Measurements from ENCODE around the gene PNLIPRP3.
A peak's percentile ranks its signal among the peaks of the same experiment; 100 is the strongest.

Gene PNLIPRP3

GRCh38 chr10:116464257-116464656, 36.6 kb downstream of the PNLIPRP3 start:
- Histone ChIP-seq H3K36me3 (ENCODE audit: control insufficient read depth in 4 of 4, insufficient read depth in 4 of 4, low read length in 3 of 4) (no peaks in the 10 kb centered on the region), H3K9me3 (ENCODE audit: control extremely low read depth in 1 of 5, control insufficient read depth in 4 of 5, insufficient read depth in 2 of 5, low read depth in 1 of 5, low read length in 4 of 5) (no peaks in the 10 kb centered on the region), H3K4me1 (ENCODE audit: control extremely low read depth in 1 of 4, control insufficient read depth in 4 of 4, insufficient read depth in 4 of 4, low read length in 3 of 4) (peaks cover 3 to 11% (median 7%) of the 10 kb centered on the region in 4 experiments), H3K4me3 (ENCODE audit: control insufficient read depth in 1 of 7, extremely low read depth in 1 of 7, insufficient read depth in 4 of 7, low read depth in 2 of 7, low read length in 6 of 7) (no peak overlapping the region), H3K27ac (ENCODE audit: insufficient read depth in 1 of 2, low read depth in 1 of 2, low read length in 2 of 2, poor library complexity in 1 of 2, severe bottlenecking in 2 of 2) (no peak overlapping the region), H3K27me3 (replicated peaks in 2 of 5; ENCODE audit: control insufficient read depth in 4 of 5, insufficient read depth in 5 of 5, low read length in 4 of 5) (no peaks in the 10 kb centered on the region)
- WGBS (ENCODE audit: insufficient coverage): 52% methylated on average over 2 of the region's 2 CpGs
- ChIA-PET CTCF (interaction anchor here (0.9 kb wide), 1 partner anchor 26 kb away, joined by 3 read pairs; no protein-coding TSS in a partner anchor), POLR2A (no interaction called here)
- no peak for DNase-seq

GRCh38 chr10:116465546-116465945, 37.9 kb downstream of the PNLIPRP3 start:
- H3K27me3 ChIP-seq (replicated peaks in 2 of 5; ENCODE audit: control insufficient read depth in 4 of 5, insufficient read depth in 5 of 5, low read length in 4 of 5): no peaks in the 10 kb centered on the region
- 4% methylated on average over 3 of the region's 3 CpGs for WGBS (ENCODE audit: insufficient coverage)
- H3K4me1 ChIP-seq (ENCODE audit: control extremely low read depth in 1 of 4, control insufficient read depth in 4 of 4, insufficient read depth in 4 of 4, low read length in 3 of 4): peaks cover 3 to 11% (median 7%) of the 10 kb centered on the region in 4 experiments
- no peaks in the 10 kb centered on the region for H3K9me3 ChIP-seq (ENCODE audit: control extremely low read depth in 1 of 5, control insufficient read depth in 4 of 5, insufficient read depth in 2 of 5, low read depth in 1 of 5, low read length in 4 of 5)
- POLR2A ChIA-PET: interaction anchor here (0.6 to 0.7 kb wide), 2 partner anchors 761 to 1911 kb away, joined by 4 to 5 read pairs; no protein-coding TSS in a partner anchor
- CTCF ChIA-PET: interaction anchor here (1.0 to 2.0 kb wide), 2 partner anchors 19 to 24 kb away, joined by 3 to 6 read pairs; no protein-coding TSS in a partner anchor
- no peak overlapping the region for H3K27ac ChIP-seq (ENCODE audit: insufficient read depth in 1 of 2, low read depth in 1 of 2, low read length in 2 of 2, poor library complexity in 1 of 2, severe bottlenecking in 2 of 2)
- no peaks in the 10 kb centered on the region for H3K36me3 ChIP-seq (ENCODE audit: control insufficient read depth in 4 of 4, insufficient read depth in 4 of 4, low read length in 3 of 4)
- peak overlapping the region in 1 of 7 experiments; percentile 19 for H3K4me3 ChIP-seq (ENCODE audit: control insufficient read depth in 1 of 7, extremely low read depth in 1 of 7, insufficient read depth in 4 of 7, low read depth in 2 of 7, low read length in 6 of 7)
- DNase-seq: peak; percentile 62 to 93 (median 88)

- Histone ChIP-seq H3K4me3 (ENCODE audit: control insufficient read depth in 1 of 7, extremely low read depth in 1 of 7, insufficient read depth in 4 of 7, low read depth in 2 of 7, low read length in 6 of 7) (no peak overlapping the region), H3K4me1 (ENCODE audit: control extremely low read depth in 1 of 4, control insufficient read depth in 4 of 4, insufficient read depth in 4 of 4, low read length in 3 of 4) (peaks cover 3 to 11% (median 7%) of the 10 kb centered on the region in 4 experiments), H3K36me3 (ENCODE audit: control insufficient read depth in 4 of 4, insufficient read depth in 4 of 4, low read length in 3 of 4) (no peaks in the 10 kb centered on the region), H3K27me3 (replicated peaks in 2 of 5; ENCODE audit: control insufficient read depth in 4 of 5, insufficient read depth in 5 of 5, low read length in 4 of 5) (no peaks in the 10 kb centered on the region), H3K9me3 (ENCODE audit: control extremely low read depth in 1 of 5, control insufficient read depth in 4 of 5, insufficient read depth in 2 of 5, low read depth in 1 of 5, low read length in 4 of 5) (no peaks in the 10 kb centered on the region), H3K27ac (ENCODE audit: insufficient read depth in 1 of 2, low read depth in 1 of 2, low read length in 2 of 2, poor library complexity in 1 of 2, severe bottlenecking in 2 of 2) (no peak overlapping the region)
- CTCF ChIA-PET: interaction anchor here (0.9 to 2.0 kb wide), 5 partner anchors 21 to 27 kb away, joined by 3 to 6 read pairs (median 4); no protein-coding TSS in a partner anchor
- POLR2A ChIA-PET: no interaction called here
- no peak for DNase-seq
- WGBS (ENCODE audit: insufficient coverage): 88% methylated on average over 4 of the region's 7 CpGs
Measured at GRCh38 chr10:116466715-116467422, 39.2 kb downstream of the PNLIPRP3 start.

GRCh38 chr10:116469437-116469836, 41.8 kb downstream of the PNLIPRP3 start:
- ChIA-PET POLR2A (no interaction called here), CTCF (interaction anchor here (1.0 to 1.8 kb wide), 3 partner anchors 8 to 22 kb away, joined by 3 to 8 read pairs (median 5); no protein-coding TSS in a partner anchor)
- Histone ChIP-seq H3K36me3 (ENCODE audit: control insufficient read depth in 4 of 4, insufficient read depth in 4 of 4, low read length in 3 of 4) (no peaks in the 10 kb centered on the region), H3K4me1 (ENCODE audit: control extremely low read depth in 1 of 4, control insufficient read depth in 4 of 4, insufficient read depth in 4 of 4, low read length in 3 of 4) (peaks cover 5 to 22% (median 11%) of the 10 kb centered on the region in 4 experiments), H3K9me3 (ENCODE audit: control extremely low read depth in 1 of 5, control insufficient read depth in 4 of 5, insufficient read depth in 2 of 5, low read depth in 1 of 5, low read length in 4 of 5) (no peaks in the 10 kb centered on the region), H3K27me3 (replicated peaks in 2 of 5; ENCODE audit: control insufficient read depth in 4 of 5, insufficient read depth in 5 of 5, low read length in 4 of 5) (no peaks in the 10 kb centered on the region), H3K4me3 (ENCODE audit: control insufficient read depth in 1 of 7, extremely low read depth in 1 of 7, insufficient read depth in 4 of 7, low read depth in 2 of 7, low read length in 6 of 7) (no peak overlapping the region), H3K27ac (ENCODE audit: insufficient read depth in 1 of 2, low read depth in 1 of 2, low read length in 2 of 2, poor library complexity in 1 of 2, severe bottlenecking in 2 of 2) (no peak overlapping the region)
- DNase-seq: no peak
- 96% methylated on average over 3 of the region's 3 CpGs for WGBS (ENCODE audit: insufficient coverage)

- H3K4me3 ChIP-seq (ENCODE audit: control insufficient read depth in 1 of 7, extremely low read depth in 1 of 7, insufficient read depth in 4 of 7, low read depth in 2 of 7, low read length in 6 of 7): no peak overlapping the region
- WGBS (ENCODE audit: insufficient coverage): 82% methylated on average over 3 of the region's 4 CpGs
- no peaks in the 10 kb centered on the region for H3K36me3 ChIP-seq (ENCODE audit: control insufficient read depth in 4 of 4, insufficient read depth in 4 of 4, low read length in 3 of 4)
- H3K4me1 ChIP-seq (ENCODE audit: control extremely low read depth in 1 of 4, control insufficient read depth in 4 of 4, insufficient read depth in 4 of 4, low read length in 3 of 4): peaks cover 5 to 22% (median 11%) of the 10 kb centered on the region in 4 experiments
- POLR2A ChIA-PET: no interaction called here
- H3K27me3 ChIP-seq (replicated peaks in 2 of 5; ENCODE audit: control insufficient read depth in 4 of 5, insufficient read depth in 5 of 5, low read length in 4 of 5): no peaks in the 10 kb centered on the region
- CTCF ChIA-PET: interaction anchor here (1.0 to 1.8 kb wide), 5 partner anchors 9 to 56 kb away, joined by 3 to 8 read pairs (median 3); no protein-coding TSS in a partner anchor
- H3K9me3 ChIP-seq (ENCODE audit: control extremely low read depth in 1 of 5, control insufficient read depth in 4 of 5, insufficient read depth in 2 of 5, low read depth in 1 of 5, low read length in 4 of 5): no peaks in the 10 kb centered on the region
- DNase-seq: peak in 2 of 3 donors; percentile 34 to 66
- H3K27ac ChIP-seq (ENCODE audit: insufficient read depth in 1 of 2, low read depth in 1 of 2, low read length in 2 of 2, poor library complexity in 1 of 2, severe bottlenecking in 2 of 2): no peak overlapping the region
Measured at GRCh38 chr10:116470071-116470470, 42.4 kb downstream of the PNLIPRP3 start.

GRCh38 chr10:116470768-116471415, 43.2 kb downstream of the PNLIPRP3 start:
- Histone ChIP-seq H3K4me3 (ENCODE audit: control insufficient read depth in 1 of 7, extremely low read depth in 1 of 7, insufficient read depth in 4 of 7, low read depth in 2 of 7, low read length in 6 of 7) (no peak overlapping the region), H3K36me3 (ENCODE audit: control insufficient read depth in 4 of 4, insufficient read depth in 4 of 4, low read length in 3 of 4) (no peaks in the 10 kb centered on the region), H3K27ac (ENCODE audit: insufficient read depth in 1 of 2, low read depth in 1 of 2, low read length in 2 of 2, poor library complexity in 1 of 2, severe bottlenecking in 2 of 2) (no peak overlapping the region), H3K9me3 (ENCODE audit: control extremely low read depth in 1 of 5, control insufficient read depth in 4 of 5, insufficient read depth in 2 of 5, low read depth in 1 of 5, low read length in 4 of 5) (no peaks in the 10 kb centered on the region), H3K27me3 (replicated peaks in 2 of 5; ENCODE audit: control insufficient read depth in 4 of 5, insufficient read depth in 5 of 5, low read length in 4 of 5) (peaks cover 0 to 2% (median 0%) of the 10 kb centered on the region in 5 experiments), H3K4me1 (ENCODE audit: control extremely low read depth in 1 of 4, control insufficient read depth in 4 of 4, insufficient read depth in 4 of 4, low read length in 3 of 4) (peaks cover 0 to 16% (median 7%) of the 10 kb centered on the region in 4 experiments)
- WGBS (ENCODE audit: insufficient coverage): no CpG with 5 or more reads among the region's 6 CpGs
- POLR2A ChIA-PET: no interaction called here
- CTCF ChIA-PET: interaction anchor here (1.1 to 1.8 kb wide), 4 partner anchors 10 to 56 kb away, joined by 3 to 8 read pairs (median 4); no protein-coding TSS in a partner anchor
- DNase-seq: peak in 2 of 3 donors; percentile 31 to 35
